ENCODE data around the gene BRF1. TPM values are rescaled to one million over a fixed set of nuclear protein-coding genes. Genes with fewer than 3 reads are reported as not detected.
"Not testable (repeated sequence)": the region's sequence is repeated elsewhere in the genome, so short reads cannot be mapped to it uniquely, and the experiment has no call there.

Gene BRF1
- total RNA-seq, 2 experiments from 2014 or later = 32.2 to 51.8 TPM

GRCh38 chr14:105303949-105304348, 3.1 kb upstream of the BRF1 start:
- ATAC-seq = no peak
- Mint-ChIP-seq H3K27me3 (peaks cover 3% of the 10 kb centered on the region), H3K4me1 (peaks cover 36% of the 10 kb centered on the region), H3K36me3 (peaks cover 5% of the 10 kb centered on the region), H3K4me3 (no peak overlapping the region), H3K9me3 (ENCODE audit: low read depth) (no peaks in the 10 kb centered on the region), H3K27ac (no peak overlapping the region)
- CTCF ChIA-PET = no interaction called here
- DNase-seq = no peak

GRCh38 chr14:105301915-105302249, 1.1 kb upstream of the BRF1 start:
- not testable (repeated sequence) for H3K27ac Mint-ChIP-seq; H3K27me3 Mint-ChIP-seq; ATAC-seq; H3K36me3 Mint-ChIP-seq; H3K9me3 Mint-ChIP-seq (ENCODE audit: low read depth); DNase-seq
- CTCF ChIA-PET = interaction anchor here (0.7 to 2.9 kb wide), 6 partner anchors 10 to 215 kb away, joined by 3 to 13 read pairs (median 4); partner anchors contain the start of genes BTBD6 and PACS2
- Mint-ChIP-seq H3K4me3 (peak overlapping the region; percentile 84), H3K4me1 (peaks cover 41% of the 10 kb centered on the region)

DNA sequence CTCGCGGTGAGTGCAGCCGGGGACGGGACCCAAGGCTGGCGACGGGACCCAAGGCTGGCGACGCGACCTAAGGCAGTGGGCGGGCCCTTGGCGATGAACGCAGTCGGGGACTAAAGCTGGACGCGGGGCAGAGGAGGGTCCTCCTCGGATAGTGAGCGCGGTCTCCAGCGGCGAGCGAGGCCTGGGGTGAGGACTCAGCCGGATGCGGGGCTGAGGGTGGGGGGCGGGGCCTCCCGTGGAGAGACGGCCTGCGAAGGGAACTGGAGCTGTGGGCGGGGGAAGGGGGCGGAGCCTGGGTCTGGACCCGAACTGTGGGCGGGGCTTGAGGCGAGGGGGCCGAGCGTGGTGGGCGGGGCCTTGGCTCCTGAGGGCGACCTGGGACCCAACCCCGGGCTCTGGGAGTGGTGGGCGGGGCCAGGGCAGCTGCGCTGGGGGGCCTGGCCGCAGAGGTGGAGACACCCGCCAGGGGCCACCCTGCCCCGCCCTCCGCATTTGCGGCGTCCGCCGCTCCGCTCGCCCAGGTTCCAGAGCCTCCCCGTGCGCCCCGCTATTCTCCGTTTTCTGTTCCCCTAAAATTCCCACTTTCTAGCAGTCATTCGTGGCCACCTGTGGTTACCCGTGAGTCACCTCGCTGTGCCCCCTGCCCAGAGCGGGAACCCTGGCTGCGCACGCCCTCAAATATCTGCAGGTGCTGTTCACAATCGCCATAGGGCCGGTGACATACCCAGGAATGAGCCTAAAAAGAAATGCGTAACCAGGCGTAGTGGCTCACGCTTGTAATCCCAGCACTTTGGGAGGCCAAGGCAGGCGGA, 508 bp upstream of the BRF1 start:
- DNase-seq = peak; percentile 100
- CTCF ChIA-PET = interaction anchor here (0.8 to 2.9 kb wide), 14 partner anchors 10 to 256 kb away, joined by 3 to 13 read pairs (median 4); partner anchors contain the start of genes BTBD6, JAG2 and PACS2
- ATAC-seq = peak; percentile 81
- no peaks in the 10 kb centered on the region for H3K9me3 Mint-ChIP-seq (ENCODE audit: low read depth)
- peaks cover 9% of the 10 kb centered on the region for H3K36me3 Mint-ChIP-seq
- H3K4me3 Mint-ChIP-seq = peak overlapping the region; percentile 84
- peaks cover 3% of the 10 kb centered on the region for H3K27me3 Mint-ChIP-seq
- H3K4me1 Mint-ChIP-seq = peaks cover 41% of the 10 kb centered on the region
- peak overlapping the region; percentile 95 for H3K27ac Mint-ChIP-seq

GRCh38 chr14:105299654-105300541, 903 bp downstream of the BRF1 start:
- Mint-ChIP-seq H3K36me3 (peaks cover 9% of the 10 kb centered on the region), H3K27ac (peak overlapping the region; percentile 85), H3K4me3 (peak overlapping the region; percentile 84), H3K27me3 (peaks cover 3% of the 10 kb centered on the region), H3K4me1 (peaks cover 35% of the 10 kb centered on the region), H3K9me3 (ENCODE audit: low read depth) (no peaks in the 10 kb centered on the region)
- peak; percentile 53 for DNase-seq
- CTCF ChIA-PET = interaction anchor here (1.7 to 2.9 kb wide), 6 partner anchors 14 to 213 kb away, joined by 4 to 13 read pairs (median 6); partner anchors contain the start of genes JAG2 and PACS2
- ATAC-seq = peak; percentile 1

DNA sequence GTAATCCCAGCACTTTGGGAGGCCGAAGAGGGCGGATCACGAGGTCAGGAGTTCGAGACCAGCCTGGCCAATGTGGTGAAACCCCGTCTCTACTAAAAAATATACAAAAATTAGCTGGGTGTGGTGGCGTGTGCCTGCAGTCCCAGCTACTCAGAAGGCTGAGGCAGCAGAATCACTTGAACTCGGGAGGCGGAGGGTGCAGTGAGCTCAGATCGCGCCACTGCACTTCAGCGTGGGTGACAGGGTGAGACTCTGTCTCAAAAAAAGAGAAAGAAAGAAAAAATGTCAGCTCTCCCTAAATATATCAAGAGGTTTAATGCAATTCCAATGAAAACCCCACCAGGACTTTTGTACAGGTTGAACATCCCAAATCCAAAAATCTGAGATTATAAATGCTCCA, 3.5 kb downstream of the BRF1 start:
- CTCF ChIA-PET = interaction anchor here (1.3 kb wide), 1 partner anchor 183 kb away, joined by 3 read pairs; no protein-coding TSS in a partner anchor
- H3K9me3 Mint-ChIP-seq (ENCODE audit: low read depth); DNase-seq; ATAC-seq; H3K27ac Mint-ChIP-seq; H3K27me3 Mint-ChIP-seq; H3K4me3 Mint-ChIP-seq; H3K36me3 Mint-ChIP-seq: not testable (repeated sequence)
- peaks cover 47% of the 10 kb centered on the region for H3K4me1 Mint-ChIP-seq

DNA sequence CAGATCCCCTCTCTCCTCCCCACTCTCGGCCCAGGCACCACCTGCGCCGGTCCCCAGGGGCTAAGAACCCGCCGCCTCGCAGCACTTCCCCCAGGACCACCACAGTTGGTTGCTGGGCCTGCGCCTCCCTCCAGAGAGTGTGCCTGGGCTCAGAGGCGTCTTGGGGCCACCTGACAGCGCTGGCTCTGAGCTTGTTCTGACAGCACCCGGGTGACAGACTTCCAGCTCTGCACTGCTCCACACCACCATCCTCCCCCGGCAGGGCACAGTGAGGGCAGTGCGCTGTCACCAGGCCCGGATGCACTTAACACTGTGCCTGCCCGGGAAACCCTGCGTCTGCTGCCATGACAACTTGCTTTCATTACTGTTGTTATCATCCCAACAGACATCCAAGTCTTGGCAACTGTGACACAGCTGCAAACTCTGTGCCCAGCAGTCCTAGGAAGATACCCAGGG, 6.6 kb downstream of the BRF1 start:
- peaks cover 49% of the 10 kb centered on the region for H3K4me1 Mint-ChIP-seq

GRCh38 chr14:105292826-105293711, 7.7 kb downstream of the BRF1 start:
- H3K9me3 Mint-ChIP-seq (ENCODE audit: low read depth) = no peaks in the 10 kb centered on the region
- H3K4me3 Mint-ChIP-seq = peak overlapping the region; percentile 51
- H3K27ac Mint-ChIP-seq = peak overlapping the region; percentile 83
- CTCF ChIA-PET = interaction anchor here (0.7 to 4.1 kb wide), 9 partner anchors 10 to 239 kb away, joined by 3 to 17 read pairs (median 4); partner anchors contain the start of gene BTBD6
- H3K27me3 Mint-ChIP-seq = no peaks in the 10 kb centered on the region
- peak; percentile 63 for ATAC-seq
- H3K4me1 Mint-ChIP-seq = peaks cover 44% of the 10 kb centered on the region
- peak; percentile 82 for DNase-seq
- peaks cover 2% of the 10 kb centered on the region for H3K36me3 Mint-ChIP-seq

More for the DNA sequence above, 6.6 kb downstream of the BRF1 start:
- Mint-ChIP-seq H3K27ac (peak overlapping the region; percentile 83), H3K27me3 (no peaks in the 10 kb centered on the region), H3K4me3 (peak overlapping the region; percentile 29), H3K9me3 (ENCODE audit: low read depth) (no peaks in the 10 kb centered on the region), H3K36me3 (peaks cover 5% of the 10 kb centered on the region)
- peak; percentile 80 for DNase-seq
- peak; percentile 82 for ATAC-seq
- CTCF ChIA-PET = interaction anchor here (1.8 to 4.1 kb wide), 3 partner anchors 12 to 203 kb away, joined by 3 to 17 read pairs (median 8); no protein-coding TSS in a partner anchor

- Mint-ChIP-seq H3K9me3 (ENCODE audit: low read depth) (no peaks in the 10 kb centered on the region), H3K4me3 (no peak overlapping the region), H3K27ac (peak overlapping the region; percentile 33), H3K36me3 (peaks cover 2% of the 10 kb centered on the region), H3K4me1 (peaks cover 43% of the 10 kb centered on the region), H3K27me3 (no peaks in the 10 kb centered on the region)
- ATAC-seq (no peak), DNase-seq (no peak)
- CTCF ChIA-PET = interaction anchor here (0.7 to 4.1 kb wide), 2 partner anchors 31 to 200 kb away, joined by 3 to 17 read pairs; no protein-coding TSS in a partner anchor
Observed at GRCh38 chr14:105290621-105291346, 10.0 kb downstream of the BRF1 start.

DNA sequence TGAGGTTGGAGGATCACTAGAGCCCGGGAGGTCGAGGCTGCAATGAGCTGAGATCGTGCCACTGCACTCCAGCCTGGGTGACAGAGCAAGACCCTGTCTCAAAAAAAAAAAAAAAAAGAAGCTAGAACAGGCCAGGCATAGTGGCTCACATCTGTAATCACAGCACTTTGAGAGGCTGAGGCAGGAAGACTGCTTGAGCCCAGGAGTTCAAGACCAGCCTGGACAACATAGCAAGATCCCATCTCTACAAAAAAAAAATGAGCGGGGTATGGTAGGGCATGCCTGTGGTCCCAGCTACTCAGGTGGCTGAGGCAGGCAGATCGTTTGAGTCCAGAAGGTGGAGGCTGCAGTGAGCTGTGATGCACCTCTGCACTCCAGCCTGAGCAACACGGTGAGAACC, 11.9 kb downstream of the BRF1 start:
- H3K27ac Mint-ChIP-seq; DNase-seq; H3K4me3 Mint-ChIP-seq; H3K9me3 Mint-ChIP-seq (ENCODE audit: low read depth); H3K36me3 Mint-ChIP-seq; ATAC-seq; H3K27me3 Mint-ChIP-seq: not testable (repeated sequence)
- peaks cover 36% of the 10 kb centered on the region for H3K4me1 Mint-ChIP-seq
- CTCF ChIA-PET = interaction anchor here (0.9 kb wide), 1 partner anchor 520 kb away, joined by 3 read pairs; no protein-coding TSS in a partner anchor

- Mint-ChIP-seq H3K9me3 (ENCODE audit: low read depth) (no peaks in the 10 kb centered on the region), H3K27ac (no peak overlapping the region), H3K36me3 (no peaks in the 10 kb centered on the region), H3K4me3 (no peak overlapping the region), H3K27me3 (no peaks in the 10 kb centered on the region), H3K4me1 (peaks cover 28% of the 10 kb centered on the region)
- CTCF ChIA-PET = interaction anchor here (1.3 kb wide), 1 partner anchor 197 kb away, joined by 3 read pairs; no protein-coding TSS in a partner anchor
- DNase-seq (no peak), ATAC-seq (no peak)
Observed at GRCh38 chr14:105287249-105288102, 13.3 kb downstream of the BRF1 start.

DNA sequence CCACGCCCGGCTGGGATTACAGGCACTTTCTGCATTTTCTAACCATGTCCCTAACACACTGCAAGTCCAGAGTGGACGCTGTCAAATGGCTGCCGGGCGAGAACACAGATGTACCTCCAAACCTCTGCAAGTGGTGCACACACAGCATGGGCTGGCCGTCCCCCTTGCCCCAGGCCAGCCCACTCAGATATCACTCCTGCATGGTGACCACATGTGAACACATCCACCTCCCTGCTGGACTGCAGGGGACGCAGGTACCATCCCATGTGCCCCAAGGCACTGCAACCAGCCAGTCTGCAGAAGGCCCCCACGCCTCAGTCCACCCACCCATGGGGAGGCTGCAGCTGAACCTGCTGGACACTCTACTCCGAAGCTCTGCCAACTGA, 14.0 kb downstream of the BRF1 start:
- DNase-seq = no peak
- no peaks in the 10 kb centered on the region for H3K9me3 Mint-ChIP-seq (ENCODE audit: low read depth)
- H3K27me3 Mint-ChIP-seq = no peaks in the 10 kb centered on the region
- H3K4me3 Mint-ChIP-seq = no peak overlapping the region
- H3K27ac Mint-ChIP-seq = no peak overlapping the region
- peaks cover 28% of the 10 kb centered on the region for H3K4me1 Mint-ChIP-seq
- CTCF ChIA-PET = no interaction called here
- ATAC-seq = no peak
- H3K36me3 Mint-ChIP-seq = no peaks in the 10 kb centered on the region

Measured in activated CD8-positive, alpha-beta memory T cell treated with anti-CD3 and anti-CD28 coated beads, Interleukin-2, amount 10 ng/mL, durations not matched to agents 7 days and 5 days (primary cell).